RWPE1 (cell line): Measurements from ENCODE around the gene RTN4RL1.

Experiments
- CTCF ChIA-PET: fragments of 350-600 bp; sonication (Branson Sonifier 250); formaldehyde crosslinking; extraction: SDS; loops from one replicate; lab custom pipeline; 2021; lab: Yijun Ruan, JAX
- POLR2A ChIA-PET: fragments of 400-600 bp; formaldehyde crosslinking; extraction: SDS; loops from one replicate; lab custom pipeline; 2020; ENCODE audit warnings: antibody characterized with exemption; ENCODE audit not compliant: low non-redundant PET; lab: Yijun Ruan, JAX
- DNase-seq: peaks from one replicate; pipeline ENCODE4 v3.0.0; 2012; ENCODE audit warnings: low spot score
- H3K27ac ChIP-seq: fragments of 450-650 bp; 2 replicates; pipeline ENCODE4 v1.5.1; 2017
- CTCF ChIP-seq: fragments of 450-650 bp; conservative IDR thresholded peaks from 2 replicates; pipeline ENCODE4 v1.5.1; 2017; ENCODE audit warnings: low read depth, mild to moderate bottlenecking

RTN4RL1 gene

DNA sequence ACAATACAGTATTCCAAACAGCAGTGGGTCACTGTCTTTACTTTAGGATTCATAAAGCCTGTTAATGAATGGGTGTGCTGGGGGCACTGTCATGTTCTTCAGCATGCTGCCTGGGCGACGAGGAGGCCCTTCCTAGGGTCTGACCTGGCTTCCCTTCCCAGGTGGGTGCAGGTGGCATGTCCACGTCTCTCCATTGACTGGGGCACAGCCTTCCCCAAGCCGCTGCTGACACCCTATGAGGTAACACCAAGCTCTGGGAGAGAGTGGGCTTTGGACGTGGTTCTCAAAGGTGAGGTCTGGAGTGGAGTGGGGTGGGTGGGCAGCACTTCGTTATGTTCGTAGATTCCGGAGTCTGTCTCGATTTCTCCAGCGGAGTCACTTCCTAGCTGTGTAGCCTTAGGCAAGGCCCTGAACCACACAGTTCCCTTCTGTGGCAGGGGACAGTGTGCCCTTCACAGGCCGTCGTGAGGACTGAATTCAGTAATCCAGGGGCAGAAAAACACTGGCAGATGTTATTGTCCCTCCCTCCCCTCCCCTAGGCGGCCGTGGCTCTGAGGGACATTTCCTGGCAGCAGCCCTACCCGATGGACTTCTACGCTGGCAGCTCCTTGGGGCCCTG lies 15.9 kb upstream of the RTN4RL1 start:
- H3K27ac ChIP-seq = peak overlapping the region; percentile 83
- ChIA-PET POLR2A (no interaction called here), CTCF (interaction anchor here (0.6 to 1.1 kb wide), 3 partner anchors 13 to 184 kb away, joined by 3 to 4 read pairs (median 4); no protein-coding TSS in a partner anchor)
- DNase-seq = no peak
- no peak for TF ChIP-seq CTCF

- ChIA-PET CTCF (interaction anchor here (0.7 to 1.1 kb wide), 2 partner anchors 14 to 15 kb away, joined by 3 read pairs; no protein-coding TSS in a partner anchor), POLR2A (no interaction called here)
- H3K27ac ChIP-seq = peak overlapping the region; percentile 83
- DNase-seq = no peak
- TF ChIP-seq CTCF = no peak
These were observed 15.2 kb upstream of the RTN4RL1 start for GRCh38 chr17:2040219-2040827.

DNA sequence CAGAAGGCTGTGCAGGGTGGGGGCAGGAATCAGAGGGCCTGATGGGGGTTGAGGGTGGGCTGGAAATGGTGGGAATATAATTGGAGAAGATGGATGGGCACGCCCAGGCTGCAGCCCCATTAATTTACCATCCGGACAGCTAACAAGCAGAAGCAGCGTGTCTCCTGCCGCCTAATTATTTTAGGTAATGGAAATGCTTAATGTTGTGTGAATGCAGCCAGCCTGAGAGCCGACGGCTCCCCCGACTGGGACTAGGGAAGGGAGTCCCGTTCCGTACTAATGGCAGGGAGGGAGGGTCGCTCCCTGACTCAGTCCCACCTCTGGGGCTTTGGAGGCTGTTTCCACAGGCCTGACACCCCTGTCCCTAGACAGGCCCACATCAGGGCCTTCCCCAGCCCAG lies 12.0 kb upstream of the RTN4RL1 start:
- DNase-seq = no peak
- H3K27ac ChIP-seq = peak overlapping the region; percentile 62
- TF ChIP-seq CTCF = no peak
- POLR2A ChIA-PET = no interaction called here
- CTCF ChIA-PET = interaction anchor here (1.1 kb wide), 1 partner anchor 12 kb away, joined by 4 read pairs; the partner anchor contains the start of gene RTN4RL1

DNA sequence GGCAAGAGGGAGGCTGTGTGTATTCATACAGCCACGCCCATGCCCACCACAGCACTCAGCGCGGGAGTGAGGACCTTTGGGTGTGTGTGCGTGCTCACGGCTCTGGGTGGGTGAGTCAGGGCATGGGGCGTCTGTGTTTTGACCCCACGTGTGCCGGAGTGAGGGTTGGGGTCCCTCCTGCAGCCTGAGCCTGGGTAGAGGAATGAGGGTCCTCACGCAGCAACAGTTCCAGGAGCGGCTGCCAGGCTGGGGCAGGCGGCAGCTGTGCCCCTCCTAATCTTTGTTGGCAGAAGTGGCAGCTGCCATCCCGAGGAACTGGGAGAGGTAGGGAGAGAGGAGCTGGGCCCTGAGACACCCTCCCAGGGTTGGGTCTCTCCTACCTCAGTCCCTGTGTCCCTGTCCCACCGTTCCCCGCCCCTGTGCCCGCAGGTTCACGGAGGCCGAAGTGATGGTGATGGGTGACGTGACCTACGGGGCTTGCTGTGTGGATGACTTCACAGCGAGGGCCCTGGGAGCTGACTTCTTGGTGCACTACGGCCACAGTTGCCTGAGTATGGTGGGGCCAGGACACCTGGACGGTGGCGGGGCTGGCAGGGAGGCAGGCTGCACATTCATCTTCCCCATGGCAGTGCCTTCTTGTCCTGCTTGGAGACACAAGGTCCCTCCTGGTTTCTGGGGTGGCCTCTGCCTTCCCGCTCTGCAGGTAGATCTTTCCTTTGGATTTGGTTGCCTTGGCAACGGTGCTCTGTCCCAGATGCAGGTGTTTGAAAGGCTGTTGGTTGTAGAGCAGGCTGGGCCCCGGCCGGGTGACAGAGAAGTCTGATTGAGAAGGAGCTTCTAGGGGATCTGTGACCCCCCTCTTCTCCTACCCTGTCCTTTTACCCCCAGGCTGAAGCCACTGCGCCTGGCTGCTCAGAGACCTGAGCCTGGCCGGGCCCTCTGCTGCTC lies 10.7 kb upstream of the RTN4RL1 start:
- ChIA-PET CTCF (interaction anchor here (0.8 kb wide), 1 partner anchor 127 kb away, joined by 3 read pairs; no protein-coding TSS in a partner anchor), POLR2A (no interaction called here)
- no peak for DNase-seq
- H3K27ac ChIP-seq = peak overlapping the region; percentile 62
- TF ChIP-seq CTCF = no peak

- no peak for DNase-seq
- TF ChIP-seq CTCF = no peak
- CTCF ChIA-PET = interaction anchor here (0.6 kb wide), 1 partner anchor 126 kb away, joined by 3 read pairs; no protein-coding TSS in a partner anchor
- POLR2A ChIA-PET = no interaction called here
- H3K27ac ChIP-seq = peak overlapping the region; percentile 62
These were observed 9.8 kb upstream of the RTN4RL1 start for GRCh38 chr17:2034806-2035540.
